Stimulated activated CD8-positive, alpha-beta memory T cell treated with anti-CD3 and anti-CD28 coated beads, Interleukin-4, amount 100 ng/mL, for 24 hours (primary cell): ENCODE measurements around the gene SLC51B.
A peak's percentile ranks its signal among the peaks of the same experiment; 100 is the strongest.

ENCODE experiments used
- DNase-seq: peaks from one replicate; pipeline ENCODE4 v3.0.0-alpha.2; 2020; ENCODE audit warnings: low read depth

The SLC51B gene

GRCh38 chr15:65100442-65100841 lies 55.3 kb downstream of the SLC51B start:
- DNase-seq, result no peak

GRCh38 chr15:65101411-65101890 lies 56.3 kb downstream of the SLC51B start:
- peak; percentile 22 for DNase-seq

GRCh38 chr15:65101891-65102708 lies 56.9 kb downstream of the SLC51B start:
- DNase-seq, result no peak

GRCh38 chr15:65102912-65103311 lies 57.7 kb downstream of the SLC51B start:
- DNase-seq, result no peak
